NCI-H460 (cell line): Measurements from ENCODE around the gene BNC2. TPM values are rescaled to one million over a fixed set of nuclear protein-coding genes. Genes with fewer than 3 reads are reported as not detected.

ENCODE experiments used
- DNase-seq: peaks from one replicate; pipeline ENCODE4 v3.0.0-alpha.2; 2016; ENCODE audit warnings: low read depth; ENCODE audit errors: extremely low read depth
- total RNA-seq: library from RNA; depleted of rRNA; stranded (reverse); fragments of >200 nt; shearing (Covaris generic); gene quantifications from 2 replicates; pipeline ENCODE4 v1.2.3, GENCODE V29; 2014

The BNC2 gene
- total RNA-seq, 1 experiment from 2014 or later, result 5.7 TPM

GRCh38 chr9:16431666-16432392 is 438.6 kb downstream of the BNC2 start:
- no peak for DNase-seq

- DNase-seq, result no peak
Observed at GRCh38 chr9:16429671-16430070, 440.8 kb downstream of the BNC2 start.

- no peak for DNase-seq
Observed at GRCh38 chr9:16427873-16428427, 442.5 kb downstream of the BNC2 start.

- no peak for DNase-seq
Observed at GRCh38 chr9:16426716-16427115, 443.8 kb downstream of the BNC2 start.

- no peak for DNase-seq
Observed at GRCh38 chr9:16425562-16426231, 444.8 kb downstream of the BNC2 start.

GRCh38 chr9:16422114-16422513 is 448.4 kb downstream of the BNC2 start:
- DNase-seq, result no peak

- DNase-seq, result no peak
Observed at GRCh38 chr9:16421532-16421931, 448.9 kb downstream of the BNC2 start.

GRCh38 chr9:16419124-16419523 is 451.3 kb downstream of the BNC2 start:
- DNase-seq, result no peak

GRCh38 chr9:16418721-16419120 is 451.7 kb downstream of the BNC2 start:
- no peak for DNase-seq

GRCh38 chr9:16417749-16418148 is 452.7 kb downstream of the BNC2 start:
- no peak for DNase-seq

GRCh38 chr9:16417161-16417560 is 453.3 kb downstream of the BNC2 start:
- peak; percentile 14 for DNase-seq

GRCh38 chr9:16414451-16414850 is 456.0 kb downstream of the BNC2 start:
- no peak for DNase-seq

- no peak for DNase-seq
Observed at GRCh38 chr9:16413509-16414016, 456.9 kb downstream of the BNC2 start.

GRCh38 chr9:16412740-16413139 is 457.7 kb downstream of the BNC2 start:
- no peak for DNase-seq

GRCh38 chr9:16411311-16411710 is 459.2 kb downstream of the BNC2 start:
- no peak for DNase-seq

GRCh38 chr9:16410601-16411280 is 459.7 kb downstream of the BNC2 start:
- no peak for DNase-seq

GRCh38 chr9:16407617-16408016 is 462.9 kb downstream of the BNC2 start:
- no peak for DNase-seq

GRCh38 chr9:16406526-16407225 is 463.8 kb downstream of the BNC2 start:
- no peak for DNase-seq

- DNase-seq, result no peak
Observed at GRCh38 chr9:16405421-16405820, 465.0 kb downstream of the BNC2 start.

GRCh38 chr9:16401701-16402100 is 468.8 kb downstream of the BNC2 start:
- no peak for DNase-seq

GRCh38 chr9:16398691-16399090 is 471.8 kb downstream of the BNC2 start:
- no peak for DNase-seq
